Activated CD4-positive, CD25-positive, alpha-beta regulatory T cell treated with anti-CD3 and anti-CD28 coated beads, Interleukin-2, amount 50 U/mL, for 24 hours (primary cell): ENCODE data around the gene PXT1.

ENCODE experiments used
- ATAC-seq, 2 donors: fragments of 150-1000 bp; cut with Tn5 transposase; one replicate each; pipeline ENCODE4 v1.10.0; 2021; ENCODE audit warnings: mild to moderate bottlenecking in 1 of 2, moderate library complexity in 1 of 2

Gene PXT1

DNA sequence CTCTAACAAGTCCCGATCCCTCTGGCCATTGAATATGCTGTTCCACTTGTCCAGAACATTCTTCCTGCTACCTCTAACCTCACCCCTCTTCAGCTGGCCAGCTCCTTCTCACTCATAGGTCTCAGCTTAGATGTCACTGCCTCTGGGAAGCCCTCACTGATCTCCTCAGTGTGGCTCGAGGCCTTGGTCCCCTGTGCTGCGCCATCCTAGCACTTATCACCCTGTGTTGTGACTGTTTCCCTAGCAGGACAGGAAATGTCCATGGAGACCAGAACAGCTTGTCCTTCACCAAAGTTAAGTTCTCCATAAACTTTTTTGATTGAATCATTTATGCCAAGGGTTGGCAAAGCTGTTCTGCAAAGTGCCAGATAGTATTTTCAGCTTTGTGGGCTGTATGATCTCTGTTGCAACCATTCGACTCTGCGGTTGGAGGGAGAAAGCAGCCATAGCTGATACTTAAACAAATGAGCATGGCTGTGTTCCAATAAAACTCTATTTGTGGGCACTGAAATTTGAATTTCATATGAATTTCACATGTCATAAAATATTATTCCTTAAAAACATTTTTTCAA lies 99.5 kb downstream of the PXT1 start:
- no peak for ATAC-seq

DNA sequence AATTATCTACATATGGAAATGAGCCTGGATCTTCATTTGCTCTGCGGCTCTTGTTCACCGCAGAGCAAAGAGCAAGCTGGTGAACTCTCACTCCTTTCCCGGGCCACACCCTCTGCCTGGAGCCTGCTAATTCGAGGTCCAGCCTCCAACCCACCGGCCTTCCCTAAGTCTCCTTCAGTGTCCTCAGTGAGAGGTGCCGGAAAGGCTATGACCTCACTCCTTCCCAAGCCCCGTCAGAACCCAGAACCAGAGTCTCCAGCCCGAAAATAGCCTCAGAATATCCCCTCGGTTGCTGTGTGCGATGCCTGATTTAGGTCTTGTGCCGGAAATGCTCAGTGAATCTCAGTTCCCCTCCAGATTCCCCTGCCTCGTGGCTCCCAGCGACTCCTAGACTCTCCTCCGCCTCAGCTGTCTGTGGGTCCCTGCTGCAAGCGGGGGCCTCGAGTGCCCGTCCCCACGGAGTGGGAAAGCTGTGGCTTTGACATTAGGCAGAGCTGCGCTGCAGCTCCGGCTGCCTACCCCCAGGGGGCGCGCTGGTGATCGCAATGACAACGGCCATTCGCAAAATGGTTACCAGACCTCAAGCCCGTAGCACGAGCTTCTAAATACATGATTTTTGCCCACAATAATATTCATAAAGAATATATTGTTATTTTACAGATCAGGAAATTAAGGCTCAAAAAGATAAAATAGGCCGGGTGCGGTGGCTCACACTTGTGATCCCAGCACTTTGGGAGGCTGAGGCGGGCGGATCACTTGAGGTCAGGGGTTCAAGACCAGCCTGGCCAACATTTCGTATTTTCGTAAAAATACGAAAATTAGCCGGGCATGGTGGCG lies 101.8 kb downstream of the PXT1 start:
- ATAC-seq, result peak; percentile 70 to 73
